C4-2B (cell line): ENCODE results near the gene RGS2.

Source experiments
- CTCF ChIP-seq: fragments of 450-650 bp; conservative IDR thresholded peaks from 2 replicates; pipeline ENCODE4 v1.5.1; 2017; ENCODE audit warnings: mild to moderate bottlenecking
- ZFX ChIP-seq: fragments of 450-650 bp; IDR thresholded peaks from 2 replicates; pipeline ENCODE4 v1.6.1; 2017

GRCh38 chr1:192831706-192832355, 23.0 kb downstream of the RGS2 start:
- TF ChIP-seq CTCF, result no peak
- no peak for TF ChIP-seq ZFX
